H1 (cell line): ENCODE results near the gene MYO15B. TPM values are rescaled to one million over a fixed set of nuclear protein-coding genes. Genes with fewer than 3 reads are reported as not detected.

Source experiments
- CTCF ChIA-PET: fragments of 300-600 bp; sonication (Branson Sonifier 250); formaldehyde crosslinking; loops from one replicate; lab custom pipeline; 2021; ENCODE audit not compliant: partially characterized antibody; lab: Charles Lee
- POLR2A ChIA-PET: fragments of 300-600 bp; sonication (Branson Sonifier 250); formaldehyde crosslinking; loops from one replicate; lab custom pipeline; 2021; ENCODE audit warnings: inconsistent platforms; ENCODE audit not compliant: partially characterized antibody; lab: Charles Lee
- DNase-seq, 2 experiments: peaks; one replicate each; pipeline versions ENCODE4 v3.0.0 to v3.0.0-alpha.2; 2010 to 2022; ENCODE audit warnings: low spot score in 2 of 2, low read depth in 1 of 2, mixed read lengths in 1 of 2
- FAIRE-seq: peaks from 2 replicates; lab custom pipeline; 2011; peaks lifted over from hg19 to GRCh38; lab: Jason Lieb, UNC
- H2AFZ ChIP-seq: 2 replicates; pipeline ENCODE4 v1.8.1; 2012; ENCODE audit warnings: low read length, inconsistent platforms
- H2AK5ac ChIP-seq: 2 replicates; pipeline ENCODE4 v1.6.1; 2013; ENCODE audit warnings: low read depth, low read length
- H2BK120ac ChIP-seq: replicated peaks from 2 replicates; pipeline ENCODE3; 2013; ENCODE audit warnings: low read depth, low read length, inconsistent platforms
- H2BK12ac ChIP-seq: 2 replicates; pipeline ENCODE4 v1.6.1; 2013; ENCODE audit warnings: low read depth, low read length
- H2BK15ac ChIP-seq: 2 replicates; pipeline ENCODE4 v1.6.1; 2013; ENCODE audit warnings: low read length
- H2BK20ac ChIP-seq: 2 replicates; pipeline ENCODE4 v1.6.1; 2013; ENCODE audit warnings: low read length
- H2BK5ac ChIP-seq: 2 replicates; pipeline ENCODE4 v1.6.1; 2013; ENCODE audit warnings: low read depth, low read length
- H3K14ac ChIP-seq: 2 replicates; pipeline ENCODE4 v1.6.1; 2013; ENCODE audit warnings: inconsistent platforms; ENCODE audit not compliant: insufficient read length
- H3K18ac ChIP-seq: 2 replicates; pipeline ENCODE4 v1.6.1; 2013; ENCODE audit warnings: low read length; ENCODE audit errors: extremely low read depth
- H3K23ac ChIP-seq: 2 replicates; pipeline ENCODE4 v1.6.1; 2013; ENCODE audit warnings: inconsistent platforms; ENCODE audit not compliant: insufficient read length
- H3K23me2 ChIP-seq: 2 replicates; pipeline ENCODE4 v1.6.1; 2013; ENCODE audit warnings: low read depth, low read length
- H3K27ac ChIP-seq: 2 replicates; pipeline ENCODE4 v1.6.1; 2011; ENCODE audit warnings: low read depth, low read length, inconsistent platforms
- H3K27me3 ChIP-seq, 4 experiments: replicated peaks in 1 of 4; 1 replicate in 1 of 4; 2 replicates in 3 of 4; pipeline versions ENCODE4 v1.6.1 to v1.8.1; 2011 to 2013; ENCODE audit warnings: low read length in 3 of 4, mild to moderate bottlenecking in 3 of 4, inconsistent platforms in 2 of 4, mixed read lengths in 2 of 4, moderate library complexity in 1 of 4; ENCODE audit not compliant: control insufficient read depth in 3 of 4, insufficient read depth in 3 of 4; ENCODE audit errors: extremely low read depth in 1 of 4
- H3K36me3 ChIP-seq, 4 experiments: 2 replicates each; pipeline versions ENCODE4 v1.6.1 to v1.8.1; 2011 to 2013; ENCODE audit warnings: mild to moderate bottlenecking in 4 of 4, low read length in 3 of 4, moderate library complexity in 2 of 4, control low read depth in 1 of 4, inconsistent platforms in 1 of 4; ENCODE audit not compliant: insufficient read depth in 4 of 4, control insufficient read depth in 2 of 4
- H3K4ac ChIP-seq: replicated peaks from 2 replicates; pipeline ENCODE3; 2013; ENCODE audit warnings: low read length, low read depth, mixed read lengths, inconsistent platforms; ENCODE audit not compliant: insufficient read length
- H3K4me1 ChIP-seq, 4 experiments: replicated peaks in 1 of 4; 1 replicate in 1 of 4; 2 replicates in 3 of 4; pipeline versions ENCODE4 v1.6.1 to v1.8.1; 2011 to 2013; ENCODE audit warnings: low read length in 3 of 4, inconsistent platforms in 2 of 4, mixed read lengths in 1 of 4; ENCODE audit not compliant: insufficient read depth in 4 of 4, control insufficient read depth in 3 of 4
- H3K4me2 ChIP-seq, 2 experiments: 2 replicates each; pipeline versions ENCODE4 v1.6.1 to v1.8.1; 2011 to 2013; ENCODE audit warnings: low read depth in 2 of 2, low read length in 2 of 2, control low read depth in 1 of 2, inconsistent platforms in 1 of 2, mild to moderate bottlenecking in 1 of 2; ENCODE audit not compliant: insufficient read depth in 1 of 2
- H3K4me3 ChIP-seq, 4 experiments: fragments of 200-600, 300-600 bp in 1 of 4; sonication (generic), shearing (Covaris generic), sonication (Bioruptor Twin) in 1 of 4; 2 replicates each; pipeline versions ENCODE4 v1.5.1 to v1.8.1; 2011 to 2016; ENCODE audit warnings: low read length in 4 of 4, low read depth in 3 of 4, control low read depth in 2 of 4, inconsistent platforms in 2 of 4, mild to moderate bottlenecking in 2 of 4, mixed read lengths in 1 of 4, moderate library complexity in 1 of 4; ENCODE audit not compliant: insufficient read depth in 2 of 4; ENCODE audit errors: extremely low read depth in 1 of 4
- H3K56ac ChIP-seq: replicated peaks from 2 replicates; pipeline ENCODE3; 2013; ENCODE audit warnings: low read depth, mild to moderate bottlenecking, mixed read lengths, low read length, inconsistent platforms; ENCODE audit not compliant: insufficient read length
- H3K79me1 ChIP-seq: 2 replicates; pipeline ENCODE4 v1.6.1; 2013; ENCODE audit warnings: low read depth, low read length, control low read depth
- H3K79me2 ChIP-seq, 2 experiments: 2 replicates each; pipeline versions ENCODE4 v1.6.1 to v1.8.1; 2012 to 2013; ENCODE audit warnings: low read length in 2 of 2, mild to moderate bottlenecking in 2 of 2, inconsistent platforms in 1 of 2; ENCODE audit not compliant: insufficient read depth in 2 of 2, control insufficient read depth in 1 of 2
- H3K9ac ChIP-seq, 4 experiments: replicated peaks in 1 of 4; 1 replicate in 1 of 4; 2 replicates in 3 of 4; pipeline versions ENCODE4 v1.6.1 to v1.8.1; 2011 to 2013; ENCODE audit warnings: low read depth in 3 of 4, low read length in 3 of 4, control low read depth in 2 of 4, mild to moderate bottlenecking in 2 of 4, moderate library complexity in 2 of 4, inconsistent platforms in 1 of 4; ENCODE audit errors: extremely low read depth in 1 of 4
- H3K9me3 ChIP-seq, 2 experiments: 2 replicates each; pipeline versions ENCODE4 v1.6.1 to v1.8.1; 2012 to 2013; ENCODE audit warnings: mild to moderate bottlenecking in 2 of 2, moderate library complexity in 2 of 2, control low read depth in 1 of 2, inconsistent platforms in 1 of 2, low read depth in 1 of 2, low read length in 1 of 2, mixed read lengths in 1 of 2; ENCODE audit not compliant: insufficient read depth in 2 of 2
- H4K20me1 ChIP-seq, 2 experiments: replicated peaks in 1 of 2; 2 replicates each; pipeline versions ENCODE3 to v1.8.1; 2011 to 2013; ENCODE audit warnings: inconsistent platforms in 2 of 2, low read length in 2 of 2, mild to moderate bottlenecking in 1 of 2; ENCODE audit not compliant: insufficient read depth in 2 of 2, control insufficient read depth in 1 of 2
- H4K5ac ChIP-seq: 2 replicates; pipeline ENCODE4 v1.6.1; 2013; ENCODE audit warnings: low read length, low read depth, mixed read lengths, inconsistent platforms; ENCODE audit not compliant: insufficient read length
- H4K8ac ChIP-seq: 2 replicates; pipeline ENCODE4 v1.8.0; 2013; ENCODE audit warnings: mild to moderate bottlenecking, moderate library complexity, low read length, inconsistent platforms; ENCODE audit not compliant: insufficient read depth; ENCODE audit errors: extremely low read depth
- H4K91ac ChIP-seq: replicated peaks from 2 replicates; pipeline ENCODE3; 2013; ENCODE audit warnings: low read length, mixed read lengths, inconsistent platforms; ENCODE audit not compliant: insufficient read length
- ATF3 ChIP-seq: IDR thresholded peaks from 2 replicates; pipeline ENCODE4 v1.6.1; 2011; ENCODE audit warnings: low read depth, mild to moderate bottlenecking, low read length; ENCODE audit not compliant: insufficient read depth
- BRCA1 ChIP-seq: IDR thresholded peaks from 2 replicates; pipeline ENCODE4 v1.6.1; 2012; ENCODE audit warnings: low read depth, low read length, improper control_type of control experiment
- CBX8 ChIP-seq: fragments of 300-800, 300-1000 bp; sonication (generic); IDR thresholded peaks from 2 replicates; pipeline ENCODE4 v1.7.1; 2016; ENCODE audit warnings: low read depth, low read length, borderline replicate concordance
- NRF1 ChIP-seq: IDR thresholded peaks from 2 replicates; pipeline ENCODE4 v1.6.1; 2011; ENCODE audit warnings: mild to moderate bottlenecking, low read depth, low read length, improper control_type of control experiment
- RBBP5 ChIP-seq: IDR thresholded peaks from 2 replicates; pipeline ENCODE4 v1.7.1; 2012; ENCODE audit warnings: low read depth, mild to moderate bottlenecking, inconsistent platforms, low read length, moderate library complexity, borderline replicate concordance
- RNF2 ChIP-seq: fragments of 200-900, 300-1000 bp; sonication (generic); IDR thresholded peaks from 2 replicates; pipeline ENCODE4 v1.7.1; 2016; ENCODE audit warnings: borderline replicate concordance, low read depth, mild to moderate bottlenecking, antibody characterized with exemption, low read length; ENCODE audit not compliant: poor library complexity, severe bottlenecking; ENCODE audit errors: missing control alignments
- SIX5 ChIP-seq: IDR thresholded peaks from 2 replicates; pipeline ENCODE4 v1.6.1; 2011; ENCODE audit warnings: mild to moderate bottlenecking, low read depth, low read length
- TAF7 ChIP-seq: optimal IDR thresholded peaks from 2 replicates; pipeline ENCODE3; 2011; ENCODE audit warnings: low read depth, mild to moderate bottlenecking, inconsistent platforms, low read length, moderate library complexity, borderline replicate concordance
- TCF12 ChIP-seq: IDR thresholded peaks from 2 replicates; pipeline ENCODE4 v1.6.1; 2011; ENCODE audit warnings: low read depth, mild to moderate bottlenecking, low read length
- YY1 ChIP-seq: IDR thresholded peaks from 2 replicates; pipeline ENCODE4 v1.6.1; 2011; ENCODE audit warnings: low read depth, mild to moderate bottlenecking, low read length
- WGBS, 2 experiments: shearing (Covaris generic) in 1 of 2; methylation state at CpG; one replicate each; pipeline versions ENCODE4 v1.1.6 to v1.1.7; 2013 to 2015; ENCODE audit warnings: low lambda C conversion rate in 2 of 2, mixed read lengths in 2 of 2, inconsistent platforms in 1 of 2, low coverage in 1 of 2, missing lambda C conversion rate in 1 of 2; ENCODE audit not compliant: insufficient replicate concordance in 2 of 2, insufficient coverage in 1 of 2, insufficient read length in 1 of 2; ENCODE audit errors: extremely low coverage in 1 of 2, missing lambda C conversion rate in 1 of 2; 5-methylcytosine and 5-hydroxymethylcytosine counted together
- polyA plus RNA-seq, 7 experiments: library from polyadenylated mRNA; depleted of rRNA in 3 of 7; stranded (reverse) in 5 of 7; unstranded in 2 of 7; fragments of >200 nt in 5 of 7; fragments of 200-250 nt in 2 of 7; gene quantifications; 1 replicate in 5 of 7; 2 replicates in 1 of 7; 4 replicates in 1 of 7; pipeline versions ENCODE4 v1.2.1 to v1.2.3, GENCODE V29; 2011 to 2013; ENCODE audit warnings: missing spikeins in 2 of 7, mixed read lengths in 2 of 7
- total RNA-seq: library from RNA; stranded (reverse); fragmentation: NEBNext Ultra II Directional; extraction: Animal tissue kit (Norgen Biotek cat#: 25700); gene quantifications from 2 replicates; pipeline ENCODE4 v1.2.1, GENCODE V29; 2021

The MYO15B gene
- total and polyA plus RNA-seq, 2 of the 8 experiments (the other 6 are each of a cell fraction or from before 2014, with no cell fraction given): 7.1 to 11.2 TPM

GRCh38 chr17:75664099-75664549, 76.5 kb downstream of the MYO15B start:
- no peak overlapping the region for H2AFZ ChIP-seq
- H3K79me1 ChIP-seq: 0 out of 2 replicates have a peak, but pooled peaks cover 2% of the 10 kb centered on the region
- H3K14ac ChIP-seq: no peak overlapping the region
- no peak overlapping the region for H3K4ac ChIP-seq
- H3K79me2 ChIP-seq: peaks cover 8 to 32% of the 10 kb centered on the region in 2 experiments; a peak in 3 of 4 replicates
- H2BK120ac ChIP-seq: no peak overlapping the region
- ChIA-PET POLR2A (interaction anchor here (1.0 kb wide), 1 partner anchor 10 kb away, joined by 3 read pairs; no protein-coding TSS in a partner anchor), CTCF (interaction anchor here (6.1 to 51.0 kb wide), 2 partner anchors 11 to 45 kb away, joined by 52 to 2200 read pairs; partner anchors contain the start of gene SMIM5)
- no peak overlapping the region for H2BK12ac ChIP-seq
- H3K4me2 ChIP-seq: no peak overlapping the region
- H2BK20ac ChIP-seq: no peak overlapping the region
- WGBS, 2 experiments: 93% methylated on average over 3 of the region's 3 CpGs; no CpG with 5 or more reads in 1 of the 2 experiments
- H3K27ac ChIP-seq: no peak overlapping the region
- no peak overlapping the region for H3K4me3 ChIP-seq
- H3K18ac ChIP-seq: no peak overlapping the region
- peaks cover 0 to 4% of the 10 kb centered on the region in 2 experiments for H4K20me1 ChIP-seq
- DNase-seq: no peak
- FAIRE-seq: no peak
- no peak overlapping the region for H2BK15ac ChIP-seq
- H3K36me3 ChIP-seq: peaks cover 4 to 22% (median 15%) of the 10 kb centered on the region in 4 experiments; a peak in 6 of 8 replicates
- H2BK5ac ChIP-seq: no peak overlapping the region
- H3K9ac ChIP-seq: no peak overlapping the region
- H3K23ac ChIP-seq: no peak overlapping the region
- peaks cover 5% of the 10 kb centered on the region; the same call in 1 of the 2 replicates for H3K23me2 ChIP-seq
- H4K5ac ChIP-seq: no peak overlapping the region
- H3K4me1 ChIP-seq: peaks cover 0 to 13% (median 3%) of the 10 kb centered on the region in 4 experiments; a peak in 2 of 7 replicates
- no peak overlapping the region for H2AK5ac ChIP-seq
- no peak overlapping the region for H4K8ac ChIP-seq
- no peaks in the 10 kb centered on the region for H3K27me3 ChIP-seq
- H4K91ac ChIP-seq: no peak overlapping the region
- H3K56ac ChIP-seq: no peak overlapping the region
- no peaks in the 10 kb centered on the region for H3K9me3 ChIP-seq
- TF ChIP-seq RBBP5: no peak
- TF ChIP-seq TAF7: no peak
- TF ChIP-seq ATF3: no peak
- TF ChIP-seq RNF2: no peak
- no peak for TF ChIP-seq CBX8
- TF ChIP-seq NRF1: no peak
- TF ChIP-seq SIX5: no peak
- TF ChIP-seq BRCA1: no peak
- no peak for TF ChIP-seq TCF12
- TF ChIP-seq YY1: no peak
